GM19238 (cell line): ENCODE measurements around the gene NEO1.
A peak's percentile ranks its signal among the peaks of the same experiment; 100 is the strongest.

Source experiments
- DNase-seq: peaks from one replicate; pipeline ENCODE4 v3.0.0; 2011; ENCODE audit warnings: low spot score; ENCODE audit not compliant: insufficient read length

The NEO1 gene

GRCh38 chr15:73254598-73254997 is 202.3 kb downstream of the NEO1 start:
- DNase-seq = no peak

DNA sequence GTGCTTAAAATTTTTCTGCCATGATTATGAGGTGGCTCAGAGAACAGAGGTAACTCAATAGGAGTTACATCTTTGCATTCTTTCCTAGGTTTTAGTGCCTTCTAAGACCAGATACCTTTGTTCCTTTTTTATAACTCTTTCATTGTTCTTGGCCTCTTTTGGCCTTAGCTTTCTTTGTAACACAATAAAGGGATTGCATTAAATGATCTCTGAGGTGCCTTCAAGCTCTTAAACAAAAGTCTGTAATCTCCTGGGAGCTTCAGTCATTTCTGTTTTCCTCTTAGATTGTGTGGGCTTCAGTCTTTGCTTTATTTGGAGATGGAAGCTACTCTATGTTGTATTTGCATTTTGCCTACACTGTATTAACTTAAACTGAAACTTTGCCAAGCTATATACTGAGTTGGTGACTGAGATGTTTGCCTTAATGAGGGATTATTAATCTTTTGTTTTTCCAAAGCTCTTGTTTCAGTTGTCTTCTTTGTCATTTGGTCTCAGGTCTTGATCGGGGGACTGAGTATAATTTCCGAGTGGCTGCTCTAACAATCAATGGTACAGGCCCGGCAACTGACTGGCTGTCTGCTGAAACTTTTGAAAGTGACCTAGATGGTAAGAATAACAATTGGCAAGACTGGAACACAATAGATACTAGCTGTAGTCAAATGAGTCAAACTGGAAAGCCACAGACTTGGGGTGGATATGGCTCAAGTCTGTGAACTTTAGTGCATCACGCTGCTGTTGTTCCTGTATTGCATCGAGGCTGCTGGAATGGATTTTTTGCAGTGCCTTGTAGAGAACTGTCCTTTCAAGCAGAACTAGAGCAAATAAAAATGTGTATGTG is 206.2 kb downstream of the NEO1 start:
- no peak for DNase-seq

DNA sequence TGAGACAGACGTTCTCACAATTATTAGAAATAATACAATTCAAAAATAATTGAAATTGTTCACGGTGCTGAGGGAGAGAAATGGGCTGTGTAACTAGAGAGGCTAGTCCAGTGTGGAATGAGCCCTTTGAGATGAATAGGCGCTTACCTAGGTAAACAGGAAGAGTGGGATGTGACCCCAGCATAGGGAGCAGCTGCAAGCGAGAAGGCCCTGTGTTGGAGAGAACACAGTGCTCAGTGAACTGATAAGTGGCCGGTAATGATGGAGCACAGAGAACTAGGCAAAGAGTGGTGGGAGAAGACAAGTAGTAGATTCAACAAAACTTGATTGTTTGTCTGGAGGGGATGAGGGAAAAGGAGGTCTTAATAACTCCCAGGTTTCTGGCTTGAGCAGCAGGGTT is 212.6 kb downstream of the NEO1 start:
- DNase-seq = no peak

GRCh38 chr15:73265536-73266153 is 213.4 kb downstream of the NEO1 start:
- DNase-seq = no peak

- no peak for DNase-seq
Measured at GRCh38 chr15:73268457-73268856, 216.2 kb downstream of the NEO1 start.

DNA sequence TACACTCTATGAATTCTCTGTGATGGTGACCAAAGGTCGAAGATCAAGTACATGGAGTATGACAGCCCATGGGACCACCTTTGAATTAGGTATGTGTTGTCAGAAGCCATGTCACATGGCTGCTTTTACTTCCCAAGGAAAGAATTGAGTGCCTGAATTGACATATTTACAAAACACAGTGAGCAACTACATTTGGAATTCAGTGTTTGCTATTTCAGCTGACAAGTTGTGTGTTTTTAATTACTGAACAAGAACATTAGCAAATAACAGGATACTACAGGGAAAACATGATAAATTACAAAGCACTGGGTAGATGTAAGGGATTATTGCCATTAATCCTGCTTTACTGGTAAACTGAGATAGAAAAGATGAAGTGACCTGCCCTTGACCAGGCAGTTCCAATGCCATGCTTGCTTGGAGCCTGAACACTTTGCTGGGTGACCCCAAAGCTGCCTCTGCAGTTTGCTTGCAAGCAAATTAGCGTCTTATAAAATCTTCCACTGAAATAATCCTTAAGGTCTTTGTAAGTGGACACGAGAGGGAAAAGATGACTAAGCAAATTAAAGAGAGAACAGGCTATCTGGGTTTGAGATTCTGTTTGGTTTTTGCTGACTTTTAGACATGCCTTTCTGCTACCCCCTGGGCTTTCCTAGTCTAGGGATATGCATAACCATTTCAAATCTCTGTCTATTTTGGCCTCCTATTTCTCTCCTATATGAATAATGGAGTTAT is 218.3 kb downstream of the NEO1 start:
- no peak for DNase-seq

DNA sequence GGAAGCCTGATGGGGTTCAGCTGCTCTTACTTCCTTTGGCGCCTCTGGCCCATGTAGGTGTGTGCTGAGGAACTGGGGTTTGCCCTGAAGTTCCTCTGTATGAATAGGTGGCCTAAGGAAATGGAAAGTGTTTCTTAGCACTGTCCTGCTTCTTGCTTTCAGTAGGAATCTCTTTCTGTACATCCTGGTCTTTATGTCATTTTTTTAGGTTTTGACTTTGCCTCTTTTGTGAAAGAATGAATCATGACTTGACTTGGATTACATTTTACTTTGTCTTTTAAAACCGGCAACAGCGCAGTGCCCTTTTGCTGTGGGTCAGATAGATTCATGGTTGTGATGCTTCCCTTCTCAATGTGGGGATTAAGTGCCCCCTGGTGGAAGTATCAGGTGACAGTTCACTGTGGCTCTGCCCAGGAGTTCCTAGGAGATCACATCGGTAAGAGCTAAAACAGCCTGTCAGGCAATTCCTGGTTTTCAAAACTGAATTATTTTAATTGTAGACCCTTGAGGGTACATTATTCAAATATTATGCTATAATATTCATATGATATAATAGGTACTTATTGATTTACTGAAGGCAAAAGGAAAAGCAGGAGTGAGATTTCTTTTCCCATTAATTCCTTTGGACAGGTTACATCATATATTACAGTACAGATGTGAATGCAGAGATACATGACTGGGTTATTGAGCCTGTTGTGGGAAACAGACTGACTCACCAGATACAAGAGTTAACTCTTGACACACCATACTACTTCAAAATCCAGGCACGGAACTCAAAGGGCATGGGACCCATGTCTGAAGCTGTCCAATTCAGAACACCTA is 221.1 kb downstream of the NEO1 start:
- DNase-seq = peak; percentile 23

DNA sequence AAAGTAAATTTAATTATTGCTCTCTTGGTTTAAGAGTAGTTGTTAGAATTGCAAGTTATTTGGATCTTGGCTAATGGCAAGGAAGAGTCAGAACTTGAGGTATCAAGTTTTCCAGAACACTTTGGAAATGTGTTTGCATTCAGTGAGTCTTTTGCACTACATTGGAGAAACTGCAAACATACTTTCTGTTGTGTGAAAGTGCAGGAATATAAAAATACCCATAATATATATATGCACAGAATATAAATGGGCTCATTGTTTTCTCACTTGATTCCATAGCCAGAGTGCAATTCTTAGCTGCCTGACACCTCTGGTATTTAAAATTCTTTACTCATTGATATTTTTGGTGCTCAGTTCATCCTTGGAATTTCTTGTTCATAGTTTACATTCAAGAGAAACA is 223.6 kb downstream of the NEO1 start:
- DNase-seq = no peak

DNA sequence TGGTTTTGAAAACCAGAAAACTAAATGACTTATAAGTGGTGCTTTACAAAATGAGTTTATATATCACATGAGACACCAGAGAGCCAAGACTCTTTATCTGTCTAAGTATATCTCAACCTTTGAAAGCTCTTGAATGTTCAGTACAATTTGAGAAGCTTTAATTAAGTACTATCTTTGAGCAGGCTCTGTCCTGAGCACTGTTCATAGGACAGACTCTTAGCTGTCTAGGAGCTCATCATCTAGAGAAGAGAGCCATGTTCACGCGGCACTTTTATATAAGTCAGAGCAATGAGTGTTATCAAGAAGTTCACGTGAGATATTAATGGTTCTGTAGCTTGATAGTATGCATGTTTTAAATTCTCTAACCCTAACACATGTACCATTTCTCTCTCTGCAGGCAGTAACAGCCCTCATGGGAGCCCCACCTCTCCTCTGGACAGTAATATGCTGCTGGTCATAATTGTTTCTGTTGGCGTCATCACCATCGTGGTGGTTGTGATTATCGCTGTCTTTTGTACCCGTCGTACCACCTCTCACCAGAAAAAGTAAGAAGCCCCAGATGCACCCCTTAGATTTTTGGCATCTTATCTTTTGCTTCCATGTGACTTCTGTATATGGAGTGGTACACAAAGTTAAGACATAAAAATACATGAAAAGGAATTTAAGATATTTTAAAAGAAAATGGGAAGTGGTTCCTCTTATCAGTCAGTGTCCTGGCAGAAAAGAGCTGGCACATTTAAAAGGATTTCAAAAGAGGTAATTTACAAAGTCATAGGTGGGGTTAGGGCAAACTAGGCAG is 230.5 kb downstream of the NEO1 start:
- DNase-seq = no peak

- no peak for DNase-seq
Measured at GRCh38 chr15:73283366-73283962, 231.2 kb downstream of the NEO1 start.

DNA sequence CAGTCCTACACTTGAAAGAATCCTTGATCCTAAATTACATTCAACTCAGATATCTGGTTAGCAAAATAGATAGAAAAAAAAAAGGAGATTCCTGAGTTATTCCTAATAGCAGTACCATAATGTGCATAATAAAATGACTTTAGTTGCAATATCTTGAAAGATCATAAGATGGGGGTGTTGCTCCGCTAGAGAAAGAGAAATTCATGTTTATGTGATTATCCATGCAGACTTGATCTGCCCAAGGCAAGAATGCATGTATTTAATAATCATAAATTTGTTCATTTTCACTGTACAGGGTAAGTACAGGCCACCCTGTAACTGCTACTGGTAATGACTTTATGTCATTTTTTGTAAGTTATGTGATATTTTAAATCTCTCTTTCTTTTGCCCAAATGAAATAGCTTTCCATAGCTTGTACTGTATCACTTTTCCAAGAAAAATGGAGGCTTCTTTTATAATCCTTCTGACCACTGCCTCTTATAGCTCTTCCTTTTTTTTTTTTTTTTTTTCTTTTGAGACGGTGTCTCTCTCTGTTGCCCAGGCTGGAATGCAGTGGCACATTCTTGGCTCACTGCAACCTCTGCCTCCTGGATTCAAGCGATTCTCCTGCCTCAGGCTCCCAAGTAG is 231.9 kb downstream of the NEO1 start:
- no peak for DNase-seq

DNA sequence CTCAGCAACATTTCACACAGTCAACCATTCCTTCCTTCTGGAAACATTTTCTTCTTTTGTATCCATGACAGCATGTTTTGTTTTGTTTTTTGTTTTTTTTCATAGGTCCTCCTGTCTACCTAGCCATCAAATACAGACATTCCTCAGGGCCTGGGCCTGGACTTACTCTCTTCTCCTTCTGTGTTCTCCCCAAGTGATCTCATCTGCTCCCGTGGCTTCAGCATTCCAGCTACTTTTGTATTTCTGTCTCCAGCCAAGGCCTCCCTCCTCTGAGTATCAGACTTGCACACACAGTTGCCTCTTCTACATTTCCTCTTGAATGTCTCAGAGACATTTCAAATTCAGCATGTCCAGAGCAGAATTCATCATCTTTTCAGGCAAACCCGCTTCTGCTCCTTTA is 234.0 kb downstream of the NEO1 start:
- no peak for DNase-seq

- no peak for DNase-seq
Measured at GRCh38 chr15:73287019-73287418, 234.8 kb downstream of the NEO1 start.

DNA sequence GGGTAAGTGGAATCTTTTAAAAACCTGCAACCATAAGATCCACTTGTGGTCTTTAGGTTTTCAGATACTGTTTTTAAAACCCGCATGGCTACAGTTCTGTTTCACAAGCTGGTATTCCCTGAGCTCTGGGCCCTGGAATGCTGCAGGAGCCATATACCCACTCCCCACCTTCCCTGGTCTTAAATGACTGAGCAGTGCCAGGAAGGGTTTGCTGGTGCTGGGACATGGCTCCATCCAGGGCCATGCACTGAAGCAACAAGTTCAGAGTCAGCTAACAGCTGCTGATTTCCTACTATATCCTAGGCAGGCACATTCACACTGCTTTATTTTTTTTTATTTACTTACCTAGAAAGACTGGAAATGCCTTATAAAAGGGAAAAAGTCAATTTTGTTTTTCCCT is 239.2 kb downstream of the NEO1 start:
- no peak for DNase-seq

DNA sequence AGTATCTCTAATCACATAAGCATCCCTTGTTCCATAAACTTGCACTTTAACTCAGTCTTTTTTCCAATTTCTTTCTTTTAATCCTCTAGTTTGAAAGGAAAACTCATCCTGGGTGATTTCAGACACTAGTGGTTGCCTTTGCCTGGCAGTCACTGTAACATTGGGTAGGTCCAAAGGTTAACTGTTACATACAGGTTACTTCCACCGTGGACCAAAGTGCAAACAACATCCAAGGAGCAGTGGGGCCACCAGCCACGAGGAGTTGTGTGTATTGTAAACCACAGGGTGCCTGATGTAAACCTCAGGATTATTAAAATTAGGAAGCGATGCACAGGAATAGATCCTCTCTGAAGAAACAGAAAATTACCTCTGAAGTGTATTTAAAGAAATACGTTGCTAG is 241.5 kb downstream of the NEO1 start:
- DNase-seq = no peak

DNA sequence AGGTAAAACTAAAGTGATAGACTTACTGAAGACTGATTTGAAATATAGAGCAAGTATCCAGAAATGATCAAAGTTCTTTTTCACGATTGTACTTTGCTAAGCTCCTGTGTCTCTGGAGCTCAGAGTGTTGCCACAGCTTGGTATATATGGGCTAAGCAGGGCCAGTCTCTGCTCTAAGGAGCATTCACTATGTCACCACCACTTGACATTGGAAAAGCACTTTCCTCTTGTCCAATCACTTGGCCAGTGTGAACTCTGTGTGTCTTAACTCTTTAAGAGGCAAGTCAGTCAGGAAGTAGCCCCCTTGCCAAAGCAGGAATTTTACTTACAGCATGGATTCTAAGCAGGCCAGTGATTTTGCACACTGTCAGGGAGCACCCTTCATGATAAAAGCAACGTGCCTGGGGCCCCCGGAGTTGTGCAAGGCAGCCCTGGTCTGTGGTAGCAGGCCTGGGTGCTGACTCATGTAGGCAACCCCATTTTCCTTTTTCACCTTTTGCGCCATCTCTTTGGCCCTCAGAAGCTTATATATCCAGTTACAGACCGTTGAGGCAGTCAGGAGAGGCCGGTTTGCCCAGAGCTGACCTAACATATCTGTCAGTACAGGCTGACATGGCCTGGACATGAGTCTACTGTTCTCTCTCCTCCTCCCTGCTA is 243.5 kb downstream of the NEO1 start:
- no peak for DNase-seq

GRCh38 chr15:73296609-73297353 is 244.5 kb downstream of the NEO1 start:
- DNase-seq = no peak

DNA sequence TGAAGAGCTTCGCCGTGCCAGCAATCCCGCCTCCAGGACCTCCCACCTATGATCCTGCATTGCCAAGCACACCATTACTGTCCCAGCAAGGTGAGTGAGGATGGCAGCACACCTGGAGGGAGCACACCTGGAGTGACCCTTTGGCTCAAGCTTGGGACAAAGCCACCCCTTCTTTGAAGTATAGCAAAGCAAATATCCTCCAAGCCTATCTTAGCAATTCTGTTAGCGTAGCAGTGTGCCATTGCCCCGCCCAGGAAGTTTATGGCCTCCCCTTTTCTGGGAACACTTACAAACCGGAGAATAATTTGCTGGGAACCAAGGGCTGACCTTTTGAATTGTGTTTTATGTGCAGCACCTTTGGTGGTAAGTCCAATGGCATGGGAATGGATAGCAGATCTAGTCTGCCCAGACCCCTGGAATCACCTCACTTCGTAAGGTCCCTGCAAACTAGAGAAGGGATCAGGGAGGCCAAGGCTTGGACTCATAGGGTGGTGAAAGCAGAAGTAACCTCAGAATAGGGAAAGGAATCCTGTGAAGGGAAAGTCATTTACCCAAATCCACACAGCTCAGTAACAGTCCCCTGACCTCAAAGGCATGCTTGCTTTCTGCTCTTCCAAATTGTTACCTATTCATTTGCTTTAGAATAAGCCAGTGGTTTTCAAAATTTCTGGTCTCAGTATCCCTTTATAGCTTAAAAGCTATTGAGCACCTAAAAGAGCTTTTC is 246.4 kb downstream of the NEO1 start:
- no peak for DNase-seq
